Sciatic nerve (tissue), 2 donors: ENCODE measurements around the gene SIRT7. TPM values are rescaled to one million over a fixed set of nuclear protein-coding genes. Genes with fewer than 3 reads are reported as not detected.
"Not testable (repeated sequence)": the region's sequence is repeated elsewhere in the genome, so short reads cannot be mapped to it uniquely, and the experiment has no call there.

Source experiments
- ATAC-seq: fragments of 200-7000 bp; cut with Tn5 transposase; one replicate; pipeline ENCODE4 v1.9.1; 2020; ENCODE audit warnings: mild to moderate bottlenecking, moderate library complexity
- DNase-seq: peaks from one replicate; pipeline ENCODE4 v3.0.0-alpha.2; 2020; ENCODE audit warnings: low spot score
- intact Hi-C: fragments of 100-400 bp; cut with DNase I; formaldehyde crosslinking; loops from one replicate; pipeline ENCODE4 v1.14.2; 2022
- total RNA-seq: library from RNA; stranded (reverse); fragmentation: NEBNext Ultra II Directional; extraction: Animal tissue kit (Norgen Biotek cat#: 25700); gene quantifications from one replicate; pipeline ENCODE4 v1.2.1, GENCODE V29; 2021
- donor health status: DM: no; HTN: no; CAD: no.
- donor health status: DM: no; HTN: no; CAD: no.

SIRT7 gene
- total RNA-seq, 1 donor from 2014 or later = 17.7 TPM

- intact Hi-C loops = loop anchor here (5.0 kb wide), 1 partner anchor 196 kb away; no protein-coding TSS in a partner anchor
- no peak for DNase-seq
- no peak for ATAC-seq
Measured at GRCh38 chr17:81955756-81956544, 38.0 kb upstream of the SIRT7 start.

GRCh38 chr17:81955058-81955681 lies 37.2 kb upstream of the SIRT7 start:
- intact Hi-C loops = loop anchor here (5.0 kb wide), 1 partner anchor 197 kb away; no protein-coding TSS in a partner anchor
- DNase-seq (no peak), ATAC-seq (no peak)

- intact Hi-C loops = loop anchor here (5.0 kb wide), 1 partner anchor 198 kb away; no protein-coding TSS in a partner anchor
- ATAC-seq (no peak), DNase-seq (no peak)
Measured at GRCh38 chr17:81954131-81955057, 36.4 kb upstream of the SIRT7 start.

GRCh38 chr17:81953443-81953842 lies 35.5 kb upstream of the SIRT7 start:
- DNase-seq, intact Hi-C loops, ATAC-seq: not testable (repeated sequence)

GRCh38 chr17:81952792-81953228 lies 34.8 kb upstream of the SIRT7 start:
- ATAC-seq (peak; percentile 9), DNase-seq (no peak)
- intact Hi-C loops = no loop called here

- DNase-seq = no peak
- ATAC-seq = no peak
- intact Hi-C loops = no loop called here
Measured at GRCh38 chr17:81951785-81952684, 34.1 kb upstream of the SIRT7 start.

GRCh38 chr17:81950501-81950900 lies 32.5 kb upstream of the SIRT7 start:
- intact Hi-C loops = no loop called here

GRCh38 chr17:81948635-81949378 lies 30.8 kb upstream of the SIRT7 start:
- DNase-seq = no peak
- intact Hi-C loops = no loop called here
- ATAC-seq = peak; percentile 35

More at GRCh38 chr17:81950501-81950900, 32.5 kb upstream of the SIRT7 start:
- no peak for DNase-seq
- no peak for ATAC-seq

- ATAC-seq (no peak), DNase-seq (no peak)
- intact Hi-C loops = no loop called here
Measured at GRCh38 chr17:81947189-81947588, 29.2 kb upstream of the SIRT7 start, which contains the start of gene MYADML2. MYADML2 (minus strand) TSS chr17:81947233; CDS start chr17:81941741, 5,492 bp downstream.

- ATAC-seq (no peak), DNase-seq (no peak)
- intact Hi-C loops = no loop called here
Measured at GRCh38 chr17:81944858-81945257, 26.9 kb upstream of the SIRT7 start.

- intact Hi-C loops = no loop called here
- ATAC-seq (no peak), DNase-seq (no peak)
Measured at GRCh38 chr17:81942167-81942553, 24.2 kb upstream of the SIRT7 start.

GRCh38 chr17:81941484-81942166 lies 23.6 kb upstream of the SIRT7 start:
- intact Hi-C loops = no loop called here
- no peak for ATAC-seq
- DNase-seq = no peak

- ATAC-seq (no peak), DNase-seq (no peak)
- intact Hi-C loops = no loop called here
Measured at GRCh38 chr17:81940538-81941483, 22.8 kb upstream of the SIRT7 start.

- intact Hi-C loops = no loop called here
- DNase-seq = no peak
Measured at GRCh38 chr17:81939881-81940385, 22.0 kb upstream of the SIRT7 start.

GRCh38 chr17:81939218-81939617 lies 21.2 kb upstream of the SIRT7 start:
- ATAC-seq (no peak), DNase-seq (no peak)
- intact Hi-C loops = no loop called here

More at GRCh38 chr17:81939881-81940385, 22.0 kb upstream of the SIRT7 start:
- peak; percentile 56 for ATAC-seq

GRCh38 chr17:81935709-81936084 lies 17.7 kb upstream of the SIRT7 start:
- ATAC-seq = no peak
- no peak for DNase-seq
- intact Hi-C loops = no loop called here
